B cell (primary cell): Measurements from ENCODE around the gene CPEB2. TPM values are rescaled to one million over a fixed set of nuclear protein-coding genes. Genes with fewer than 3 reads are reported as not detected.

ENCODE experiments used
- ATAC-seq: fragments of 200-7000 bp; cut with Tn5 transposase; one replicate; pipeline ENCODE4 v1.10.0; 2021; ENCODE audit warnings: low read depth, mild to moderate bottlenecking, moderate number of reproducible peaks, moderate library complexity
- CTCF ChIA-PET: fragments of 350-600 bp; sonication (Branson Sonifier 250); formaldehyde crosslinking; loops from one replicate; lab custom pipeline; 2021; ENCODE audit warnings: antibody characterized with exemption, inconsistent platforms; lab: Charles Lee
- POLR2A ChIA-PET: fragments of 350-600 bp; sonication (Branson Sonifier 250); formaldehyde crosslinking; loops from one replicate; lab custom pipeline; 2021; ENCODE audit warnings: antibody characterized with exemption; lab: Charles Lee
- DNase-seq: peaks from one replicate; pipeline ENCODE4 v3.0.0; 2013
- H2AFZ ChIP-seq: 2 replicates; pipeline ENCODE4 v1.6.1; 2012; ENCODE audit warnings: mild to moderate bottlenecking, low read depth, low read length; ENCODE audit not compliant: insufficient read depth, poor library complexity, severe bottlenecking
- H3K27ac ChIP-seq, 2 donors: 1 replicate in 1 of 2; 2 replicates in 1 of 2; pipeline ENCODE4 v1.5.1; 2012 to 2013; ENCODE audit warnings: low read length in 2 of 2, mild to moderate bottlenecking in 2 of 2, moderate library complexity in 1 of 2
- H3K27me3 ChIP-seq, 4 experiments: fragments of 200-600 bp in 1 of 4; sonication (generic) in 1 of 4; replicated peaks in 1 of 4; 1 replicate in 2 of 4; 2 replicates in 2 of 4; pipeline versions ENCODE4 v1.6.1 to v1.7.0; 2013 to 2016; ENCODE audit warnings: low read length in 3 of 4, mild to moderate bottlenecking in 2 of 4, mixed read lengths in 1 of 4, moderate library complexity in 1 of 4; ENCODE audit not compliant: insufficient read depth in 4 of 4, control insufficient read depth in 3 of 4; ENCODE audit errors: control extremely low read depth in 1 of 4
- H3K36me3 ChIP-seq, 2 experiments: replicated peaks in 1 of 2; 1 replicate in 1 of 2; 2 replicates in 1 of 2; pipeline versions ENCODE4 v1.6.1 to v1.7.1; 2013; ENCODE audit warnings: low read length in 1 of 2; ENCODE audit not compliant: insufficient read depth in 2 of 2, control insufficient read depth in 1 of 2; ENCODE audit errors: control extremely low read depth in 1 of 2, extremely low read depth in 1 of 2
- H3K4me1 ChIP-seq, 2 donors: fragments of 200-600 bp in 1 of 2; sonication (generic) in 1 of 2; 1 replicate in 1 of 2; 2 replicates in 1 of 2; pipeline versions ENCODE4 v1.5.1 to v1.6.1; 2013 to 2017; ENCODE audit warnings: low read length in 2 of 2; ENCODE audit not compliant: control insufficient read depth in 2 of 2, insufficient read depth in 2 of 2
- H3K4me2 ChIP-seq: replicated peaks from 2 replicates; pipeline ENCODE3; 2012; ENCODE audit warnings: mild to moderate bottlenecking, low read depth, low read length; ENCODE audit not compliant: poor library complexity, severe bottlenecking
- H3K4me3 ChIP-seq, 5 experiments: fragments of 200-600 bp in 1 of 5; sonication (generic) in 1 of 5; 1 replicate in 3 of 5; 2 replicates in 2 of 5; pipeline versions ENCODE4 v1.5.1 to v1.7.0; 2011 to 2016; ENCODE audit warnings: low read length in 4 of 5, mild to moderate bottlenecking in 4 of 5, low read depth in 2 of 5, control low read depth in 1 of 5, moderate library complexity in 1 of 5; ENCODE audit not compliant: insufficient read depth in 1 of 5; ENCODE audit errors: control extremely low read depth in 1 of 5, extremely low read depth in 1 of 5
- H3K79me2 ChIP-seq: fragments of 200-600 bp; sonication (generic); one replicate; pipeline ENCODE4 v1.6.0; 2016; ENCODE audit warnings: low read length; ENCODE audit not compliant: control insufficient read depth, insufficient read depth
- H3K9ac ChIP-seq: fragments of 200-600 bp; sonication (generic); 2 replicates; pipeline ENCODE4 v1.6.1; 2017; ENCODE audit warnings: mild to moderate bottlenecking, low read length, moderate library complexity
- H3K9me3 ChIP-seq, 3 donors: one replicate each; pipeline versions ENCODE4 v1.6.1 to v1.7.1; 2013; ENCODE audit warnings: low read length in 2 of 3; ENCODE audit not compliant: control insufficient read depth in 2 of 3, insufficient read depth in 1 of 3; ENCODE audit errors: control extremely low read depth in 1 of 3
- H4K20me1 ChIP-seq: 2 replicates; pipeline ENCODE4 v1.6.0; 2012; ENCODE audit warnings: mild to moderate bottlenecking, low read length; ENCODE audit not compliant: insufficient read depth, control insufficient read depth, poor library complexity, severe bottlenecking
- H3K27ac Mint-ChIP-seq: one replicate; pipeline ENCODE4 v1.8.0; 2021; ENCODE audit warnings: mixed read lengths
- H3K27me3 Mint-ChIP-seq: one replicate; pipeline ENCODE4 v1.8.0; 2021; ENCODE audit warnings: mixed read lengths
- H3K4me1 Mint-ChIP-seq: one replicate; pipeline ENCODE4 v1.8.0; 2021; ENCODE audit warnings: mixed read lengths
- H3K4me3 Mint-ChIP-seq: one replicate; pipeline ENCODE4 v1.8.0; 2021; ENCODE audit warnings: mixed read lengths
- H3K9me3 Mint-ChIP-seq: one replicate; pipeline ENCODE4 v1.8.0; 2022; ENCODE audit warnings: mixed read lengths; ENCODE audit not compliant: insufficient read depth
- EZH2 ChIP-seq: IDR thresholded peaks from 2 replicates; pipeline ENCODE4 v1.6.1; 2012; ENCODE audit warnings: borderline replicate concordance, low read depth, mild to moderate bottlenecking, moderate library complexity, low read length; ENCODE audit not compliant: insufficient read depth, poor library complexity, severe bottlenecking
- WGBS: methylation state at CpG from one replicate; pipeline ENCODE4 v1.1.5; 2013; ENCODE audit warnings: missing lambda C conversion rate; ENCODE audit not compliant: insufficient coverage; 5-methylcytosine and 5-hydroxymethylcytosine counted together
- intact Hi-C: fragments of 100-400 bp; cut with micrococcal nuclease; formaldehyde crosslinking; loops from one replicate; pipeline ENCODE4 v1.10.0; 2022
- polyA plus RNA-seq: library from polyadenylated mRNA; depleted of rRNA; stranded (reverse); fragments of >200 nt; gene quantifications from 2 replicates; pipeline ENCODE4 v1.2.3, GENCODE V29; 2012
- total RNA-seq, 2 donors: library from RNA; stranded (reverse); fragments of 120-200 nt in 1 of 2; gene quantifications; 1 replicate in 1 of 2; 2 replicates in 1 of 2; pipeline versions ENCODE4 v1.2.3 to v1.2.4, GENCODE V29; 2013 to 2022
- TF ChIP-seq, protein P1 (sequence below): fragments of 200-600 bp; IDR thresholded peaks from one replicate; pipeline ENCODE4 v1.8.0; 2022; ENCODE audit warnings: antibody characterized with exemption, mild to moderate bottlenecking

CPEB2 gene
- total and polyA plus RNA-seq, 2 donors (not counting 1 experiment from before 2014, with no cell fraction given) = 3.2 to 18.0 TPM

DNA sequence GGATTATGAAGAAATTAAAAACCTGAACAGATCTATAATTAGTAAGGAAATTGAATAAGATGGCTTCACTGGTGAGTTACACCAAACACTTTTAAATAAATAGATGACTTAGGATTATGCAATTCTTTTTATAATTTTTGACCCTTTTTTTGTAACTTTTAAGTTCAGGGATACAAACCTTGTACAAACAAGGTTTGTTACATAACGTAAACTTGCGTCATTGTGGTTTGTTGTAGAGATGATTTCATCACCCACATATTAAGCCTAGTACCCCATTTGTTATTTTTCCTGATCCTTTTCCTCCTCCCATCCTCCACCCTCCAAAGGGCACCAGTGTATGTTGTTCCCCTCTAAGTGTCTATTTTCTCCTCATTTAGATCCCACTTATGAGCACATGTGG lies 75.7 kb downstream of the CPEB2 start:
- peaks cover 0 to 12% (median 7%) of the 10 kb centered on the region in 3 donors for H3K9me3 ChIP-seq
- Mint-ChIP-seq H3K27me3 (no peaks in the 10 kb centered on the region), H3K9me3 (peaks cover 21% of the 10 kb centered on the region), H3K4me3 (no peak overlapping the region), H3K4me1 (no peaks in the 10 kb centered on the region), H3K27ac (no peak overlapping the region)
- H3K4me3 ChIP-seq = no peak overlapping the region
- H3K4me2 ChIP-seq = no peak overlapping the region
- no peak for DNase-seq
- no peak for ATAC-seq
- no CpG with 5 or more reads among the region's 2 CpGs for WGBS
- no peaks in the 10 kb centered on the region for H3K4me1 ChIP-seq
- no peak overlapping the region for H2AFZ ChIP-seq
- CTCF ChIA-PET = no interaction called here
- POLR2A ChIA-PET = no interaction called here
- H3K27me3 ChIP-seq = no peaks in the 10 kb centered on the region
- no peaks in the 10 kb centered on the region for H4K20me1 ChIP-seq
- H3K36me3 ChIP-seq = no peaks in the 10 kb centered on the region
- no peak for TF ChIP-seq EZH2
- intact Hi-C loops = no loop called here
- no peak overlapping the region for H3K27ac ChIP-seq
- H3K9ac ChIP-seq = no peak overlapping the region
- H3K79me2 ChIP-seq = no peaks in the 10 kb centered on the region

DNA sequence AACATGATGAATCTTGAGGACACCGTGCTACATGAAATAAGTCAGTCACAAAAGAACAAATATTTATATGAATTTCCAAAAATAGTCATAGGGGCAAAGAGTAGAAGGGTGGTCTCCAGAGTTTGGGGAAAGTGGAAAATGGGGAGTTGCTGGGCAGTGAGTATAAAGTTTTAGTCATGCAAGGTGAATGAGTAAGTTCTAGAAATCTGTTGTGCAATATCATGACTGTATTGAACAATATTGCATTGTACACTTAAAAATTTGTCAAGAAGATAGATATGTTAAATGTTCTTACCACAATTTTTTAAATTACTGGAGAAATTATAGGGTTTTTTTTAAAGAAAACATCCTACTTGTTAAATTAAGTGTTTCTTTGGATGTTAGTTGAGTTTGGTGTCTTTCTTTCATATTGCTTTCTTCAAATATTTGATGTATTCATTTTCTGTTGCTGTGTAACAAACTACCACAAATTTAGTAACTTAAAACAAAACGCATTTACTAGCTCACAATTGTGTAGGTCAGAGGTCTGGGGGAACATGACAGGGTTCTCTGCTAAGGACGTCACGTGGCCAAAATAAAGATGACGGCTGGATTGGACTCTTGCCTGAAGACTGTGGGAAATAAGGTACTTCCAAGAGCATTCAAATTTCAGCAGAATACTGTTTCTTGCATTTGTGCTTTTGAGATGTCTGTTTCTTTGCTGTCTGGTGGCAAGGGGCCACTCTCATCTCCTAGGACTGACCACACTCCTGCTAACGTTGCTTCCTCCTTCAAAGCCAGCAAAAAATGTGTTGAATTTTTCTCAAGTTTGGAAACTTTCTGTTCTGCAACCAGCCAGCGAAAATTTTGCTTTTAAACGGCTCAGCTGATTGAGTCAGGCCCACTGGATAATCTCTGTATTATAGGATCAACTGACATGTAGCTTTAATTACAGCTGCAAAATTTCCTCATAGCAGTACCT lies 76.7 kb downstream of the CPEB2 start:
- Histone ChIP-seq H3K4me3 (no peak overlapping the region), H4K20me1 (no peaks in the 10 kb centered on the region), H3K4me1 (no peaks in the 10 kb centered on the region), H3K79me2 (no peaks in the 10 kb centered on the region), H3K36me3 (no peaks in the 10 kb centered on the region), H3K9me3 (peaks cover 0 to 12% (median 6%) of the 10 kb centered on the region in 3 donors), H3K27me3 (no peaks in the 10 kb centered on the region), H3K27ac (no peak overlapping the region), H3K9ac (no peak overlapping the region), H2AFZ (no peak overlapping the region), H3K4me2 (no peak overlapping the region)
- intact Hi-C loops = no loop called here
- no peak overlapping the region for H3K27ac Mint-ChIP-seq
- POLR2A ChIA-PET = no interaction called here
- H3K27me3 Mint-ChIP-seq = no peaks in the 10 kb centered on the region
- DNase-seq (no peak), ATAC-seq (no peak)
- no peak for TF ChIP-seq EZH2
- TF ChIP-seq, protein P1, sequence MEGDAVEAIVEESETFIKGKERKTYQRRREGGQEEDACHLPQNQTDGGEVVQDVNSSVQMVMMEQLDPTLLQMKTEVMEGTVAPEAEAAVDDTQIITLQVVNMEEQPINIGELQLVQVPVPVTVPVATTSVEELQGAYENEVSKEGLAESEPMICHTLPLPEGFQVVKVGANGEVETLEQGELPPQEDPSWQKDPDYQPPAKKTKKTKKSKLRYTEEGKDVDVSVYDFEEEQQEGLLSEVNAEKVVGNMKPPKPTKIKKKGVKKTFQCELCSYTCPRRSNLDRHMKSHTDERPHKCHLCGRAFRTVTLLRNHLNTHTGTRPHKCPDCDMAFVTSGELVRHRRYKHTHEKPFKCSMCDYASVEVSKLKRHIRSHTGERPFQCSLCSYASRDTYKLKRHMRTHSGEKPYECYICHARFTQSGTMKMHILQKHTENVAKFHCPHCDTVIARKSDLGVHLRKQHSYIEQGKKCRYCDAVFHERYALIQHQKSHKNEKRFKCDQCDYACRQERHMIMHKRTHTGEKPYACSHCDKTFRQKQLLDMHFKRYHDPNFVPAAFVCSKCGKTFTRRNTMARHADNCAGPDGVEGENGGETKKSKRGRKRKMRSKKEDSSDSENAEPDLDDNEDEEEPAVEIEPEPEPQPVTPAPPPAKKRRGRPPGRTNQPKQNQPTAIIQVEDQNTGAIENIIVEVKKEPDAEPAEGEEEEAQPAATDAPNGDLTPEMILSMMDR = no peak
- CTCF ChIA-PET = no interaction called here
- no peaks in the 10 kb centered on the region for H3K4me1 Mint-ChIP-seq
- H3K9me3 Mint-ChIP-seq = peaks cover 18% of the 10 kb centered on the region
- 92% methylated on average over 6 of the region's 8 CpGs for WGBS
- H3K4me3 Mint-ChIP-seq = no peak overlapping the region
